HG03460 (cell line): ENCODE results near the gene GHR.
"Not testable (repeated sequence)": the region's sequence is repeated elsewhere in the genome, so short reads cannot be mapped to it uniquely, and the experiment has no call there.

ENCODE experiments used
- ATAC-seq: cut with Tn5 transposase; IDR thresholded peaks from one replicate; pipeline ENCODE4 v1.9.1; 2021; ENCODE audit not compliant: unreplicated experiment

Gene GHR

DNA sequence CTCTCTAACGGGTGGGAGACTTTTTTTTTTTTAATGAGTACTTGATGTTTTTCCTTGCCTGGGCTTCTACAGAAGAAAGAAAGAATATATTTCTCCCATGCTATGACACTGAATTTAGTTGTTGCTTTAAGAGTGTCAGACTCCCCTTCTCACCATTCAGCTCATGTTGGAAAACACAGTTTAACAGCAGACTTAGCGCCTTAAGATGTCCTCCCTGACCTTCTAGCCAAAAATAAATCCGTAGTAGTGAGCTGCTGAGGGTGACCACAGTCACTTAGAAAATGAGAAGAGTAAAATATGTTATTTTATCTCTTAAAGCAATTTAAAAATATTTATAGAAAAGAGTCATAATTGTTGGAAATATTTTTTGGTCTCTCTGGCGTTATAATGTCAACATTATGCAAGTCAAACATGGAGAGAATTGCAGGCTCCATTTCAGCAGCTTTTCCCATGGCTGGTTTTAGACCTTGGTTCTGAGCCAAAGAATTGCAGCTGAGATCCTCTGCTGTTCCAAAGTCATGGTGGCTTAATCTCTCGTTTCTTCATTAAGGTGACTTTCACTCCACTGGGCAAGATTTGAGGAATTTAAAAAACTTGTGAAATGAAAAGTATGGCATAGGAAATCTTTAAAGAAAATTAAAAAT lies 143.5 kb downstream of the GHR start:
- ATAC-seq: no peak

DNA sequence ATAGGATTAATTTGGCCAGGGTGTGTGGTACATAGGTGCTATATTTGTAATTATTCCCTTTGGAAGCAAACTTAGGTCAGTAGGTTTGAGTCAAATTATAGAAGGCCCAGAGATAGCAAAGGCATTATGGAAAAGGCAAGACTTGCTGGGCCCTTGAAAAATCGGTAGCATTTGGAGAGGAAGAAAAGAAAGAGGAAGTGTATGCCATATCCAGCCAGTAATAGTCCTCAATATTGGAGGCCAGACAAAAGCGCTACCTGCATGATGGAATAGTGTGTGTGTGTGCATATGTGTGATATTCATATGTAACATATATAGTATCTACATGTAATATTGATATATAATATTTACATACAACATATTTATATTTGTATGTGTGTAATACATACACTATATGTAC lies 146.1 kb downstream of the GHR start:
- ATAC-seq: no peak

DNA sequence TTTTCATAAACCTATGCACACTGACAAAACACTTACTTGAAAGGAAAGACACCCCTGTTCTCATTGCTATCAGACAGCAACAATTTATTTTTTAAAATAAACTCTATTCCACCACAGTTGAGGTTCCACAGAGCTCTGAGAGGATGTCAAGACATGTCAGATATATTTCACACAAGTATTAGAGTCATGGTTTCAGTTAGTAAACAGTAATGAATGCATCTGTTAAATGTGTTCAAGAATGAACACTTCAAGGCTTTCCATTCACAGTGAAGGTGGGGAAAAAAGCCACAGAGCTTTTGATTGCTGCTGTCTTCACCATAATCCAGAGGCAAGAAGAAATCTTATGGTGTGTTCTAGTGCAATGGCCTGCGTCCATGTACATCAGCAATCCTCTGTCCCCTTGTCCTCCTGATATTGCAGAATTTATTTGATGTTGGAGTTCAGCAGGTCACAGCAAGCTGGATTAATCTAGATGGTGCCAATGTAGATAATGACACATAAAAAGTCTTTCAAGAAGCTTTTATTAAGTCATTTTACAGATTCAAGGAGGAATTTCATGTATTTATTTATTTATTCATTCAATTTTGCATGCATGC lies 146.8 kb downstream of the GHR start:
- ATAC-seq: no peak

- no peak for ATAC-seq
Measured at GRCh38 chr5:42570966-42571960, 148.0 kb downstream of the GHR start.

DNA sequence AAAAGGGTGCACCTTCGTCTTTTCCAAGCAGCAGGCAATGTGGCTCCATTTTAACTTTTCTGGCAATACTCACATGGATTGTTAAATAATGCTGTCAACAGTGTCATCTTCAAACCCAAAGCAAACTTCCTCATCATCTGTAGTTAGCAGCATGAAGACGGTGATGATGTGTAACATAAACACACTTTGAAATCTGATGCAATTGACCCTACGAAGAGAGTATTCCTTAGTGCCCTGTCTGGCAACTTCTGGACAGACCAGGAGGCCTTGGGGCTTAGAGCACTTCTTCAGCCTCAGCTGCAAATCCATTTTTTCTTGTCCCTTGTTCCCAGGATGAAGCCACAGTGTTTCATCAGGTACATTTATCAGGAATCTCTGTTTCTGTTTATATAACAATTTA lies 149.1 kb downstream of the GHR start:
- ATAC-seq: no peak

DNA sequence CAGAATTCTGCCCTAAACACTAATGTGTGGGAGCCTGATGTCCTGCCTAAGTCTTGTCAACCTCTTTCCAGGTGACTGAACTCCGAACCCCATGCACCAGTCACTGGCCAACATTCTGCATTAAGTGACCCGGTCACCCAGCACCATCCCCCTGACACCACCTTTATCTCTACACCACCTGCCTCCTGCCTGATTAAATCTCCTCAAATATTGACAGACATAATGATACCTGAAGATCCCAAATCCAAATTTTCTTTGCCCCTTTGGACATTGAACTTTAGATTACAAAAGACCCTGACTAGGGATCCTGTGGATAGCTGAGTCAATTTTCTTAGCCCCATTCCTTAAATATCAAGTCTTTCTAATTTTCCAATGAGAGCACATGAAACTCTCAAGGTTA lies 150.1 kb downstream of the GHR start:
- no peak for ATAC-seq

- ATAC-seq: not testable (repeated sequence)
Measured at GRCh38 chr5:42575914-42576313, 152.7 kb downstream of the GHR start.

DNA sequence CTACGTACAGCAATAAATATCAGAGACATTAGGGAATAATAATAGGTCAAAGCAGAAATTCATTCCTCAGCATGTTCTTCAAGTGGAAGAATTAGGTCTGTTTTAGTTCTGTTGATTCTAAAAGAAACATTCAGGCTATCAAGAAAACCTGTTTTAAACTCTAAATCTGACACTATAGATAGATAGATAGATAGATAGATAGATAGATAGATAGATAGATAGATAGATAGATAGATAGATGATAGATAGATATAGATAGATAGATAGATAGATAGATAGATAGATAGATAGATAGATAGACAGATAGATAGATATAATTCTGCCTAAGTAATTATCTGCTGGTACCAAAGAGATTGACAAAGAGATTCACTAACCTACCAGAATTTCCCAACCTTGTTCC lies 155.7 kb downstream of the GHR start:
- ATAC-seq: not testable (repeated sequence)

DNA sequence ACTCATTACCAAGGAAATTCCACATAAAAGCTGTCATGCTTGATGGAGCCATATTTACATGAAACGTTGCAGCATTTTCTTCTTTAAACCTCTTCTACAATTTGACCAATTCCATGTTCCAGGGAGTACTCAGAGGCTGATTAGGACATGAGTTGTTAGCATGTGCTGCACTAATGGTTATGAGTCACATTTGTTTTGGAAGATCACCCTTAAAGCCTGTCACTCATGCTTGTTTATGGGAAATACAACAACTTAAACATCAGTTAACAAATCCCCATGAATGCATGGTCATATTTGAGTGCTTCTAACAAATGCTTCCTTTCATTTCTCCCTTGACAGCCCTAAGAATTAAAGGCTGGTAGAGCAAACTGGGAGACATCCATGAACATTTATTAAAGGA lies 156.1 kb downstream of the GHR start:
- ATAC-seq: no peak

GRCh38 chr5:42581845-42582244 lies 158.6 kb downstream of the GHR start:
- no peak for ATAC-seq

DNA sequence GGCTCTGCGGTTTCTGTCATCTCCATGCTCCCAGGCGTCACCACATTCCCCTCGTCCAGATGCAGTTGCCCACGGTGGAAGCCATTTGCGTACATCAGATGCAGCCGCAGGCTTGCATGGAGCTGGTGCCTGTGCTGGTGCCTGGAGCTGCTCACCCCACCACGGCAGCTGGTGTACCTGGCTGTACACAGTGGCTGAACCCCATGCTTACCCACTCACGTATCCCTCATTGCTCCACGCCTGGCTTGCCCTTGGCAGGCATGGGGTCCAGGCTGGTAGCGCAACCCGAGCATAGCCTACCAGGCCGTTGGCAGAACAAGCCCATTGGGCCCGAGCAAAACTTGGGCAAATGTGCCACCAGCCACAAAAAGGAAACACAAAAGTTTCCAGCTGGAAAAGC lies 159.5 kb downstream of the GHR start:
- ATAC-seq: no peak

DNA sequence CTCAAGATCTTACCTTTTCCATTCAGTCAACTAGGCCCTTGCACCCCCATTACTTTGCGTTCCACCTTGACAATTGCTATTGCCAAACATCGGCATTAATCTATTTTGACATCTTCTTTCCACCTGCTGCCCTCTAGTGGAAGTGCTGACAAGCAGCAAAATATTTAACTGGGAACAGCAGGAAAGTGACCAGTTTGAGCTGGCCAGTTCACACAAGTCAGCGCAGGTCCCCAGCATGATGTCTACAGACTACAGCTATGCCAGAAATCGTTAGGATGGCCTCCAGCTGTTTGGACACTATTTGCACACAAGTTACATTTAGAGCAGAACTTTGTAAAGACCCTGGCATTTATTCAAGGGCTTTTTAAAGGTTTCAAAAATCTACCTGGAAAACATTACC lies 160.1 kb downstream of the GHR start:
- no peak for ATAC-seq

- no peak for ATAC-seq
Measured at GRCh38 chr5:42586625-42587024, 163.4 kb downstream of the GHR start.

GRCh38 chr5:42587096-42587723 lies 164.0 kb downstream of the GHR start:
- ATAC-seq: no peak

DNA sequence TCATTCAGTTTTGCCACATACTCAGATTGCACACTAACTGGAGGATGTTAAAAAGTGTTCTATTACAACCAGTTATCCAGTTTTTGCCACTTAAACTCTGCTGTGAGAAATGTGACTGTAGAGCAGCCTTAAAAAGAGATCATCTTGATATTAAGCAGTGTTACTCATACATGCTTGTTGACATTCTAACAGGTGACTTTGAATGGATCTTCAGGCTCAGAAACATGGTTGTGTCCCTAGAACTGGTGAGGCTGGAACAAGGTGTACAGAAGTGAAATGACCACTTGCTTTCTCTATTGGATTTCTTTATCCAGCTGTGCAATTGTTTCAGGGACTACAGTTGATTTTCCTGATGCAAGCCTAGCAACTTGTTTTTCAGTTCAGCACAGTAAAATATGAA lies 167.3 kb downstream of the GHR start:
- ATAC-seq: no peak

DNA sequence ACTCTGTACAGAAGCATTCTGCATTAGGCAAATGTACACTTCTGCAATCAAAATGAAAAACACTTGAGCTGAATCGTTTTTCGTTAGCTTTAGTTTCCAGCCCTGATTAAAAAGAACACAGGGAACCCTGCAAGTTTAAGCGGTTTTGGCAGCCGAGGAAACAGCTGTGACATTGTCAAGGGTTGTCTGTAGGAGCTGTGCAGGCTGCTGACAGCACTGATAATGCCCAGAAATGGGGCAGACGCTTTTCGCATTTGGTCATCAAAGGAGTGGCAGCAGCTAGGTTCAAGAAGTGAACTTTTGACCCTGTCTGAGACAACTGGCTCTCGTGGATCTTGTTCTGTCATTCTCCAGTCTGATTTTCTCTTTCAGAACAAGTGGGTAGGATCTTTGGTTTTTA lies 167.8 kb downstream of the GHR start:
- no peak for ATAC-seq

GRCh38 chr5:42592401-42593140 lies 169.3 kb downstream of the GHR start:
- ATAC-seq: no peak

DNA sequence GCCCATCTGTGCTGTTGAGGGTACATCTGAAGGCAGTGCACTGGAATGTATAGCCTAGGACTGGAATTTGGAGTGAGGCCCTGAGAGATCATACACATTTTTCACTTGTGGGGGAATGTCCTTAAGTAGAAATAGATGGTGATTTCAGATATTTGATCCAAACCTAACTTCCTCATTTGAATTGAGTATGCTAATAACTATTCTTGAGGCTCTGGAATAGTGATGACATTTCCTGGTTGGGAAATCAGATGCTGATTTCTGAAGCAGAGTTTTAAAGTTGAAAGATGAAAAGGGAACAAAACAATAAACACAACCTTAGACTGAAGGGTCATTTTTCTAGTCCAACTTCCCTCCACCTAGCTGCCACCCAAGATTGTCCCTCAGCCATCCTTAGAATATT lies 170.4 kb downstream of the GHR start:
- ATAC-seq: no peak

- ATAC-seq: no peak
Measured at GRCh38 chr5:42595597-42595996, 172.4 kb downstream of the GHR start.

GRCh38 chr5:42596817-42597216 lies 173.6 kb downstream of the GHR start:
- no peak for ATAC-seq
